Astrocyte (in vitro differentiated cells and primary cell): ENCODE data around the gene CROCC2. TPM values are rescaled to one million over a fixed set of nuclear protein-coding genes. Genes with fewer than 3 reads are reported as not detected.

Source experiments
- DNase-seq: peaks from one replicate; pipeline ENCODE4 v3.0.0-alpha.2; 2010; ENCODE audit warnings: low read depth
- FAIRE-seq: peaks from 2 replicates; lab custom pipeline; 2011; peaks lifted over from hg19 to GRCh38; lab: Jason Lieb, UNC
- H2AFZ ChIP-seq: 2 replicates; pipeline ENCODE4 v1.6.0; 2012; ENCODE audit warnings: low read depth, low read length, inconsistent platforms
- H3K27ac ChIP-seq: 2 replicates; pipeline ENCODE4 v1.5.1; 2011; ENCODE audit warnings: low read depth, low read length, inconsistent platforms
- H3K27me3 ChIP-seq: 2 replicates; pipeline ENCODE4 v1.6.0; 2011; ENCODE audit warnings: low read length, inconsistent platforms; ENCODE audit not compliant: insufficient read depth
- H3K36me3 ChIP-seq: 2 replicates; pipeline ENCODE4 v1.5.1; 2011; ENCODE audit warnings: low read length, inconsistent platforms; ENCODE audit not compliant: insufficient read depth
- H3K4me1 ChIP-seq: 2 replicates; pipeline ENCODE4 v1.5.1; 2011; ENCODE audit warnings: low read length, inconsistent platforms; ENCODE audit not compliant: insufficient read depth
- H3K4me2 ChIP-seq: 2 replicates; pipeline ENCODE4 v1.6.0; 2012; ENCODE audit warnings: low read length, inconsistent platforms
- H3K4me3 ChIP-seq: 2 replicates; pipeline ENCODE4 v1.5.1; 2011; ENCODE audit warnings: low read depth, mild to moderate bottlenecking, low read length, inconsistent platforms; ENCODE audit not compliant: insufficient read depth
- H3K79me2 ChIP-seq: 2 replicates; pipeline ENCODE4 v1.6.0; 2012; ENCODE audit warnings: mild to moderate bottlenecking, low read length, inconsistent platforms; ENCODE audit not compliant: insufficient read depth
- H3K9ac ChIP-seq: 2 replicates; pipeline ENCODE4 v1.6.0; 2012; ENCODE audit warnings: mild to moderate bottlenecking, low read length, inconsistent platforms
- H3K9me3 ChIP-seq: 2 replicates; pipeline ENCODE4 v1.5.1; 2012; ENCODE audit warnings: low read depth, mild to moderate bottlenecking, low read length, inconsistent platforms; ENCODE audit not compliant: insufficient read depth
- H4K20me1 ChIP-seq: 2 replicates; pipeline ENCODE4 v1.6.0; 2012; ENCODE audit warnings: low read length, inconsistent platforms; ENCODE audit not compliant: insufficient read depth
- H3K27ac Mint-ChIP-seq: one replicate; pipeline ENCODE4 v1.8.0; 2021; ENCODE audit warnings: mild to moderate bottlenecking, mixed read lengths; ENCODE audit not compliant: unreplicated experiment
- H3K27me3 Mint-ChIP-seq: one replicate; pipeline ENCODE4 v1.8.0; 2021; ENCODE audit warnings: low read depth, mixed read lengths; ENCODE audit not compliant: unreplicated experiment
- H3K36me3 Mint-ChIP-seq: one replicate; pipeline ENCODE4 v1.8.0; 2021; ENCODE audit warnings: low read depth, mixed read lengths; ENCODE audit not compliant: unreplicated experiment
- H3K4me1 Mint-ChIP-seq: one replicate; pipeline ENCODE4 v1.8.0; 2021; ENCODE audit warnings: low read depth, mixed read lengths; ENCODE audit not compliant: unreplicated experiment
- H3K4me3 Mint-ChIP-seq: one replicate; pipeline ENCODE4 v1.8.0; 2021; ENCODE audit warnings: mild to moderate bottlenecking, moderate library complexity, mixed read lengths; ENCODE audit not compliant: unreplicated experiment
- H3K9me3 Mint-ChIP-seq: one replicate; pipeline ENCODE4 v1.8.0; 2021; ENCODE audit warnings: mild to moderate bottlenecking, mixed read lengths; ENCODE audit not compliant: unreplicated experiment
- CTCF ChIP-seq: IDR thresholded peaks from 2 replicates; pipeline ENCODE4 v1.5.1; 2011; ENCODE audit warnings: low read depth, mild to moderate bottlenecking, inconsistent platforms, low read length, moderate library complexity; ENCODE audit not compliant: insufficient read depth
- EZH2 ChIP-seq: IDR thresholded peaks from 2 replicates; pipeline ENCODE4 v1.6.1; 2012; ENCODE audit warnings: mild to moderate bottlenecking, low read length, inconsistent platforms; ENCODE audit not compliant: insufficient read depth
- total RNA-seq: library from RNA; stranded (reverse); gene quantifications from 2 replicates; pipeline ENCODE4 v1.2.1, GENCODE V29; 2021

CROCC2 gene
- total RNA-seq, 1 donor from 2014 or later: not detected

DNA sequence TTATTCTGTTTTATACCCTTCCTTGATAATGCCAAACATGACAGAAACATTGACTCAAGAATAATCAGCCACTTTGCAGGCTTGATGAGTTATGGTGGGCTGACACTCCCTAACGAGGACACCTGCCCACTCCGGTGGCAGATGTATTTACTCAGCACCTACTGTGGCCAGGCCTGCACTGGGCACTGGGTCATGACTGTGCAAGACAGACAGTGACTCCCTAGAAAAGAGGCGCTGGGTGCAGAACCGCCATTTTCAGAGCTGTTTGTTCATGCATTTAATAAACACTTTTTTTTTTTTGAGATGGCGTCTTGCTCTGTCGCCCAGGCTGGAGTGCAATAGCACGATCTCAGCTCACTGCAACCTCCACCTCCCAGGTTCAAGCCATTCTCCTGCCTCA, 124.7 kb downstream of the CROCC2 start:
- Histone ChIP-seq H3K4me1 (no peaks in the 10 kb centered on the region), H2AFZ (no peak overlapping the region), H3K36me3 (no peaks in the 10 kb centered on the region), H3K79me2 (no peaks in the 10 kb centered on the region), H3K9me3 (peaks cover 4% of the 10 kb centered on the region), H3K9ac (no peak overlapping the region), H3K27me3 (no peaks in the 10 kb centered on the region), H3K4me3 (no peak overlapping the region), H3K4me2 (no peak overlapping the region), H4K20me1 (no peaks in the 10 kb centered on the region), H3K27ac (no peak overlapping the region)
- H3K27me3 Mint-ChIP-seq: peaks cover 39% of the 10 kb centered on the region
- no peak overlapping the region for H3K27ac Mint-ChIP-seq
- H3K36me3 Mint-ChIP-seq: no peaks in the 10 kb centered on the region
- FAIRE-seq: no peak
- peaks cover 12% of the 10 kb centered on the region for H3K9me3 Mint-ChIP-seq
- DNase-seq: no peak
- no peaks in the 10 kb centered on the region for H3K4me1 Mint-ChIP-seq
- H3K4me3 Mint-ChIP-seq: no peak overlapping the region
- TF ChIP-seq CTCF (no peak), EZH2 (no peak)

- H2AFZ ChIP-seq: no peak overlapping the region
- TF ChIP-seq CTCF (no peak), EZH2 (no peak)
- peaks cover 5% of the 10 kb centered on the region for H3K4me1 ChIP-seq
- no peak overlapping the region for H3K4me2 ChIP-seq
- Mint-ChIP-seq H3K9me3 (peaks cover 8% of the 10 kb centered on the region), H3K27me3 (peaks cover 41% of the 10 kb centered on the region), H3K36me3 (no peaks in the 10 kb centered on the region), H3K4me1 (no peaks in the 10 kb centered on the region), H3K4me3 (no peak overlapping the region), H3K27ac (peak overlapping the region; percentile 2)
- H4K20me1 ChIP-seq: no peaks in the 10 kb centered on the region
- DNase-seq (no peak), FAIRE-seq (no peak)
- H3K4me3 ChIP-seq: no peak overlapping the region
- no peaks in the 10 kb centered on the region for H3K36me3 ChIP-seq
- no peaks in the 10 kb centered on the region for H3K79me2 ChIP-seq
- H3K9me3 ChIP-seq: no peaks in the 10 kb centered on the region
- H3K9ac ChIP-seq: no peak overlapping the region
- no peak overlapping the region for H3K27ac ChIP-seq
- no peaks in the 10 kb centered on the region for H3K27me3 ChIP-seq
These were observed 125.5 kb downstream of the CROCC2 start for GRCh38 chr2:241031436-241032165.

GRCh38 chr2:241033336-241033987, 127.3 kb downstream of the CROCC2 start:
- H3K9me3 Mint-ChIP-seq: peaks cover 3% of the 10 kb centered on the region
- Histone ChIP-seq H3K9me3 (no peaks in the 10 kb centered on the region), H2AFZ (no peak overlapping the region), H3K36me3 (no peaks in the 10 kb centered on the region), H3K27me3 (peaks cover 7% of the 10 kb centered on the region), H3K4me2 (no peak overlapping the region), H3K4me3 (no peak overlapping the region), H4K20me1 (peaks cover 3% of the 10 kb centered on the region), H3K79me2 (no peaks in the 10 kb centered on the region), H3K9ac (no peak overlapping the region), H3K4me1 (peaks cover 7% of the 10 kb centered on the region), H3K27ac (no peak overlapping the region)
- peaks cover 55% of the 10 kb centered on the region for H3K27me3 Mint-ChIP-seq
- H3K4me1 Mint-ChIP-seq: no peaks in the 10 kb centered on the region
- H3K4me3 Mint-ChIP-seq: no peak overlapping the region
- no peak overlapping the region for H3K27ac Mint-ChIP-seq
- H3K36me3 Mint-ChIP-seq: peaks cover 2% of the 10 kb centered on the region
- DNase-seq (no peak), FAIRE-seq (no peak)
- no peak for TF ChIP-seq EZH2
- TF ChIP-seq CTCF: no peak
